Activated effector memory CD4-positive, alpha-beta T cell treated with Interleukin-2 at 50 U/mL for 16 hours (primary cell): ENCODE measurements around the gene SCN2B.

ENCODE experiments used
- DNase-seq: peaks from one replicate; pipeline ENCODE4 v3.0.0-alpha.2; 2020

The SCN2B gene, protein sequence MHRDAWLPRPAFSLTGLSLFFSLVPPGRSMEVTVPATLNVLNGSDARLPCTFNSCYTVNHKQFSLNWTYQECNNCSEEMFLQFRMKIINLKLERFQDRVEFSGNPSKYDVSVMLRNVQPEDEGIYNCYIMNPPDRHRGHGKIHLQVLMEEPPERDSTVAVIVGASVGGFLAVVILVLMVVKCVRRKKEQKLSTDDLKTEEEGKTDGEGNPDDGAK

DNA sequence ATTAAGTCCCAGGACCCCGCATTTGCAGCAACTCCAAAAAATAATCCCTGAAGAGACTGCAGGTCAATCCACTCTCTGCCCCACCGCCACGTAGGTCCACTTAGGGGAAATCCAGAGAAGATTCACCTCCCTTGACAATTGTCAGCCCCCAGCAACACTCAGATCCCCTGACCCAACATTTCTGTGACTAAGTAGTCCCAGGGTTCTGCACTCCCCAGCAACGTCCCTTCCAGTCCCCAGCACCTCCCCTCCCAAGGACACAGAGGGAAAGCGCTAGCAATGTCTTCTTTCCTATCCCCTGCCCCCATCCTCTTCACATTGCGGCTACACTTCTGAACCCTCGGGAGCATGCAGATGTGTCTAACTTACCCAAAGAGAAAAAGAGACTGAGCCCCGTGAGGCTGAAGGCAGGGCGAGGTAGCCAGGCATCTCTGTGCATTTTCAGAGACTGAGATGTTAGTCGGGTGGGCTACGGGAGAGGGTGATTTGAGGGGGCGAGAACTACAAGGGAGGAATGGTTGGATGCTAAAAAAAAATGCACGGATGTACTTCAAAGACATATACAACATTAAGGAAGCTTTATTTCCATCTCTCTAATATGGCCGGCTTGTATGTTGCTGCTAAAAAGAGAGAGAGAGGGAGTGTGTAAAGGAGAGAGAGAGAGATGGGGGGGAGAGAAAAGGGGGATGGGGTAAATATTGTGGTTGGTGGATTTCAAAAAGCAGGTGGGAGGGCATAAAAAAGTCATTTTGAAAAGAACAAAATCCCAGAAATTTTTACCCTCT, at the start of gene SCN2B:
Gene SCN2B (minus strand): TSS at position 647 of the 785 bp plus-strand sequence. CDS start 208 bp downstream, at position 439.
- no peak for DNase-seq

DNA sequence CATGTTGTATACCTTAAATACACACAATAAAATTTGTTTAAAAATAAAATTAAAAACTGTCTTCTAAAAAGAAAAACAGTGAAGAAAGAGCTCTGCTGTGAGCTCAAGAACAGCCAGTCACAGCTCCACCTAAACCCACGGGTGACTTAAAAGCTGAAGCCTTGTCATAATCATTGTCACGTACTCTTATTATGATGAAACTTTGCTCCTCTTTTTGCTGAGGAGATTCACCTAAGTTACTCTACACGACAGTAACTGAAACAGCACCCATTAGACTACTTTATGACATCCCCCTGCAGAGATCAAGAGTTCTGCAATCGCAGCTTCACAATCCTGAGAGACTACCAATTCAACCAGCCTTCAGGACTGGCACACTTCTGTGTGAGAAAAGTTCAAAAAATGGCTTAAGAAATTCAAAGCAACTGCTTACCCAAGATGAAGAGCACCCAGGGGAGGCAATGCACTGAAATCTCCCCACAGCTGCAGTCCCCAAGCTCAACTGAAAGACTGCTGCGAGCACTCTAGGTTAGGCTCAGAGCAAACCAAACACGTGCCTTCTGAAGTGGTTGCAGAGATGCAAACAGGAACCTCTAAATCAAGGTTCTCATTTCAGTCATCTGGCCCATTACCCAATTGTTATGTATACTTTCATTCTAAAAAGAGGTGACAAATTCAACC, 48.2 kb upstream of the SCN2B start, which contains the start of gene JAML:
Gene JAML (minus strand): TSS at position 501 of the 678 bp plus-strand sequence. CDS start 10,145 bp downstream, outside the sequence.
- peak; percentile 57 for DNase-seq

DNA sequence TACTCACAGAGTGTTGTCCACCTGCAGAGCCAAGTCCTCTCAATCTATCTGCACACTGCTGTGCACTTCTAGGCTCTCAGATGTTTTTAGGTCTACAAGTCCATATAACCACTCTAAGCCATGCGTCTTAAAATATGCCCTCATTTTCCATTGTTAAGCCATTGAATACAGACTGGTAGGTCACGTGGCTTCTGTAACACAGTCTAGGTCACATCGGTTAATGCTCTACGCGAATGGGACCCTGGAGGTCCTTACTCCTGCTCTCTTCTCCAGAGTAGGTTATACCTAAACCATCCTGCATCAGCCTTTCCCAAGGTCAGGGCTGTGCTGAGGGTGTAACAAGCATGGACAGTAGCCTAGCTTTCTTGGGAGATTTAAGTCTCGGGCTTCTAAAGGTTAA, 47.6 kb upstream of the SCN2B start:
- DNase-seq, result no peak

DNA sequence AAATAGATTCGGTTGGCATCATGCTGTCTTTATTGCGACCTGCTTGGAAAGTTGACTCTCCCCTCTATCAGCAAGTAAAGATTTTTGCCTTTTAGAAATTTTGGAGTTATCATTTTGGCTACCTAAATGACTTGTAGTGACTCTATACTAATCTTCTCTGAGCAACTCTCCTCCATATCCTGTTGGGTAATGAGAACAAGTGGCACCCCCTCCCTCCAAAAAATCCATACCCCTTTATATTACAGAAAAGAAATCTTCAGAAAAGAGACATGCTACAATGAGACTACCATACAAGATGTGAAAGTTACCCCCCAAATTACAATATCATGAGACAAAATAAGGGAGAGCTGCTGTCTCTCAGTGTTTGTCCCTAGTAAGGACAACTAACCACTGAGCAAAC, 47.1 kb upstream of the SCN2B start:
- DNase-seq, result no peak

DNA sequence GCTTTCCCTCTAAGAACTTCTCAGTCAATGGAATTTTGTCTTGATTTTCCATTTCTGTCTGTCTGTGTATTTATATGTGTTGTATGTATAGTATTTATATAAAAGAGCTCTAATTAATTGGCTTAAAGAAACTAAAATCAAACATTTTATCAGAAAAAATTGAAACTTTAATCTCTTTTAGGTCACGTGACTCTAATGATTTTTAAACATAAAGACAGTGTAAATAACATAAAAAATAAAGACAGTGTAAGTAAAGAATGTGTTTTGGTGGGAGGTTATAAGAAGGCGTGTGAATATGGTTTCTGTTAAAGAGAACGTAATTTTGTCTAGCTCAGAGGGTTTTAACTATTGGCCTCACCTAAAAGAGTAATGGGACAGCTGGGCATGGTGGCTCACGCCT, 46.0 kb upstream of the SCN2B start:
- DNase-seq, result no peak

DNA sequence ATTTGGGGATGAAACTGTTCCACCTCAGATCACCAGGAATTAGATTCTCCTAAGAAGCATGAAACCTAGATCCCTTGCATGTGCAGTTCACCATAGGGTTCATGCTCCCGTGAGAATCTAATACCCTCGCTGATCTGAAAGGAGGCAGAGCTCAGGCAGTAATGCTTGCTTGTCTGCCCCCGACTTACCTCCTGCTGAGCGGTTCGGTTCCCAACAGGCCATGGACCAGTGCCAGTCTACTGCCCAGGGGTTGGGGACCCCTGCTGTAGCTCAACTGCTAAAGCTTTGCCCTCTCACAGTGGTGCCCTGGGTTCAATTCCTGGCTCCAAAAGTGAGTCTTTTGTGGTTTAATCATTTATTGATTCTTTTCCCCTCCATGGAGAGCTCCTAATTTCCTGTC, 45.0 kb upstream of the SCN2B start:
- DNase-seq, result no peak

DNA sequence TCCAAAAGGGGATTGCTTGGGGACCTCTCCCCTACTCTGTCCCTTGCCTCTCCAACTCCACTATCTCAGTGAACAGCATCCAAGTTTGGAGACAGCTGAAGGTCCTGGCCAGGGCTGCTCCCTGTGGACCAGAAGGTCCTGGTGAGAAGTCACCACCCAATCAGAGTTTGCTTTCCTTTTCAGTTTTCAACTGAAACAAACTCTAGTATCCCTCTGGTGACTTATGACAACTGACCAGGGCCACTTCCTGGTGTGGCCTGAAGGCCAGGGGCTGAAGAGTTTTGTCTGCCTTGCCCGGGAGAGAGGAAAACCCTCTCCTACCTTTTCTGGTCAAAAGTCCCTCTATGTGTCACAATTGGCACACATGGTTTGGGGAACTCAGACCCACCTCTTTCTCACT, 43.3 kb upstream of the SCN2B start:
- DNase-seq, result no peak

DNA sequence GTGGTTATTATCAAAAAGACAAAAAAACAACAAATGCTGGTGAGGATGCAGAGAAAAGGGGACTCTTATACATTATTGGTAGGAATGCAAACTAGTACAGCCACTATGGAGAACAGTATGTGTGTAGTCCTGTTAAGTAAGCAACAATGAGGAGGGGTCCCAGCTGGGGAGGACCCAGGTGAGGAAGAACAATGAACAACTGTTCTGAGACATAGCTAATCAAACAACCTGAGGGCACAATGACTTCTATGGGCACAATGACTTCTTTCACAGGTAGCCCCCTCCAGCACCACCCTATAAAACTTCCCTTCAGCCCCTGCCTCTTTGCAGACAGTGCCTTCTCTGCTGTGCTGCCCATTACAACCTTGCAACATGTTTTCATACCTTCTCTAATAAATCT, 42.8 kb upstream of the SCN2B start:
- no peak for DNase-seq

DNA sequence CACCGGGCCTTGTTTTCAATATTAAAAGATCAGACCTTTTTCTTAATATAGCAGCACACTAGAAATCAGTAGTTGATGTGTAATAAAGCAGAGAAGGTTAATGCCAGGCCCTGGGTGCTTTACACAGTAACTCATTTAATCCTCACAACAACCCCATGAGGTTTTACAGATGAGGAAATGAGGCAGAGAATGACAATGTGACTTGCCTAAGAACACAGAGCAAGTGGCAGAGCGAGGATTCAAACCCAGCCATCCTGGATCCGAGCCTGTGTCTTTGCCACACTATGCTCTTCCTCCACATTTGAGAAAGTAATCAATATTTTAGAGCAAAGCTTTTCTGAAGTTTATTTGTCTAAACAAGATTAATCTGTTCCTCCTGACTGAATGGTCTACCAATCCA, 41.1 kb upstream of the SCN2B start:
- no peak for DNase-seq

DNA sequence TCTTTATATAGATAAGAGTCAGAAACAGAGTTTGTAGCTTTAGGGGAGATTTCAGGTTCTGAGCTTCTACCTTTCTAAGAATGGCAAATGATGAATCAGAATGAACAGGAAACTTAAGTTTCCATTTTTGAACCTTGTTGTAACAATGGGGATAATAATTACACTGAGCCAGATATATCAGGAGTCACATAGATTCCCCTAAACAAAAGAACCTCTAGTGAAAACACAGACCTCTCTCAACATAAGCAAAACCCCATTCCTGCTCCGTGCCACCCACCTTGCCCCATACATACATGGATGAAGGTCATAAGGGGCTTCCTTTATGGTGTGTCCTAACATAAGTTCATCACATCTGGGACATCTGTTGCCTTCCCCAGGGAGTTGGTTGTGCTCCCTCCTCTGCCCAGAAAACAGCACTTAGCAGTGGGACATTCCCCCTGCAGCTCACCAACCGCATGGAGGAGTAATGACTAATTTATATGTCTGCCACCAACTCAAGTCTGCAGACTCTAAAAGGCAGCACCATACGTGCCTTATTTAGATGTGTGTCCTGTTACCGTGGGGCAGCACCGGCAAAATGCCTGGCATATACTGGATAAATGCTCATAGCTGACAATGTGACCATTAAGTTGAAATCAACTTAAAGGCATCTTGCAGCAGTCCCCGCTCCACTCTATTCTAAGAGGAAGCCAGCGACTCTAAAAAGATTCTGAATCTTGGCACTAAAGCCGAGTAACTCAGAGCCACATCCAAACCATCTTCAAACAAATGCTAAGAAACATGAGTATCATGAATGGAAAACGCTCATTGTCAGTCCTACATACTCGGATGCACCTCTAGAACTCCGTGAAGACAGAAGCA, 40.4 kb upstream of the SCN2B start:
- DNase-seq, result no peak

DNA sequence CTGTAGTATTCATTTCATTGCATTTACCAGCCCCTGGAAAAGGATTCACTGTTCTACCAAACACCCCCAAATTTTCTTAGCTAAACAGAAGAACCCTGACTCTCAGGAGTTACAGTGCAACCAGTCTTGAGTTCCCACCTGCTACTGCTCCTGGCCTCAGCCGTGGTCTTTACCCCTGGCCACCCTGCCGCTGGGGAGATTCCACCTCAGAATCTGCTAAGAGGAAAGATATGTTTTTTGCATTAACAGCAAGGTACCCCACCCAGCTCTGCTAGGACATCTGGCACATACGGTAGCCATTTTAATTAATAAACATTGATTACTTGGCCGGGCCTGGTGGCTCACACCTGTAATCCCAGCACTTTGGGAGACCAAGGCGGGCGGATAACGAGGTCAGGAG, 39.3 kb upstream of the SCN2B start:
- no peak for DNase-seq

DNA sequence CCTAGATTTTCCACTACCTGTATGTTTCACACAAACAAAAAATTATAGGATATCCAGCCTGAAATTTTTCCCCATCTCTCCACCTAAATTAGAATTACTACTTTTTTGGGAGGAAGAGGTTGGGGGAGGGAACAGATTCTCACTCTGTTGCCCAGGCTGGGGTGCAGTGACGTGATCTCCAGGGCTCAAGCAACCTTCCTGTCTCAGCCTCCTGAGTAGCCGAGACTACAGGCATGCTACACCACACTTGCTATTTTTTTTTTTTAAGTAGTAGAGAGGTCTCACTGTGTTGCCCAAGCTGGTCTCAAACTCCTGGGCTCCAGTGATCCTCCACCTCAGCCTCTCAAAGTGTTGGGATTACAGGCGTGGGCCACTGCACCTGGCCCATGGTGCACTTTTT, 38.8 kb upstream of the SCN2B start:
- no peak for DNase-seq

DNA sequence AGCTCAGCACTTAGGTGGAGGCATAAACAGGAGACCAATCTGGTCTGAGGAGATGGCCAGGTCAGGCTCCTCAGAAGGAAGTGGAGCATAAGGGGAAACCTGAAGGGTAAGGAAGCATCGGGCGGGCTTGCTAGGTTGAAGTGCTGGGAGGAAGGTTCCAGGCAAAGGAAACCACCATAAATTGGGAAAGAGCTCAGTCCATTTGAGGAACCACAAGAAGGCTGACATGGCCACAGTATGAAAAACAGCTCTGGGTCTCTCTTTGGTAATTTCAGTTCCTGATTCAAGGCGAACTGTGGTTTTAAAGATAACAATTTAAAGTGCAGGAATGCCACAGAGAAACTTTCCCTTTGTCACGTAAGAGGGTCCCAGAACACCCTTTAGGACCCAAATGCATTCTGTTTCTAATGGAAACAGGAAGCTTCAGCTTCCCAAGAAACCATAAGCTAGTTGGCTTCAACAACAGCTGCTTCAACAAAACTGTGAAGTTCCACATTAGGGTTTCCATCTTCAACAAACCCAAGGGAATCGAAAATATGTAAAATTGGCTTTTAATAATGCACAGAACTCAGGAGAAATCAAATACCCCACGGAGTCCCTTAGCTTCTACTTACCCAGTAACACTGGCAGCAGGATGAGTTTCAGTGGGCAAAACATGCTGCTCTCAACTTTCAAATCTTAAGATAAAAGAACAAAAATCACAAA, 37.9 kb upstream of the SCN2B start:
- no peak for DNase-seq

DNA sequence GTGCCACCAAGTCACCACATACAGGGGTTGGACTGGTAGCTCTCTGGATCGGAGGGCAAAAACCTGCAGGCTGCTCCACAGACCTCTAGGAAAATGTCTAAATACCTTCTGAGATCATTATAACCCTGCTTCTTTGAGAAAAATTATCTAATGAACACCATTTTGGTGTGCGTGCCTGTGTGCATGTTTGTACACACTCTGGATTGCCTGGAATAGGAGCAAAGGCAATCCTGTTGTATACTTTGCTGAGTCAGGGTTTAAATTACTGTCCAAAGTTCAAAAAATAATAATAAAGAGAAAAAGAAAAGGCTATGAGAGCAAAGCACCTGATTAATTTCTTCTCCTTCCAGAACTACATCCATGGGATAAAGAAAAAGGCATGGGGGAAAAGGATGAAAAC, 37.3 kb upstream of the SCN2B start:
- no peak for DNase-seq

DNA sequence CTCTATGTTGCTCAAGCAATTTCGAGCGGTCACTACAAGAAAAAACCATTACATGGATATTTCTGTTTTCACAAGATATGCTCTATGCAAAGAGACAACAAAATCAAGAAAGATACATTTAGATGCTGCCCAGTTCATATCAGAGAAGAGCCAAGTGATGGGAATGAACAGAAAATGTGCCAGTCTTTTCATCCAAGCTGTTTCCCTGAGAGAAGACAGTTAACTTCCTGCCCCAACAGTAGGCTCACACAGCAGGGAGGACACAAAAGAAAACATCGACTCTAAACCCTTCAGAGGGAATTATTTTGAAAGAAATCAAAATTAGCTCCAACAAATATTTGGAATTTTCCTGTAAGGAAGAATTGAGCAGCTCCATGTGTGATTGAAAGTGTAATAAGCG, 36.8 kb upstream of the SCN2B start:
- DNase-seq, result no peak

DNA sequence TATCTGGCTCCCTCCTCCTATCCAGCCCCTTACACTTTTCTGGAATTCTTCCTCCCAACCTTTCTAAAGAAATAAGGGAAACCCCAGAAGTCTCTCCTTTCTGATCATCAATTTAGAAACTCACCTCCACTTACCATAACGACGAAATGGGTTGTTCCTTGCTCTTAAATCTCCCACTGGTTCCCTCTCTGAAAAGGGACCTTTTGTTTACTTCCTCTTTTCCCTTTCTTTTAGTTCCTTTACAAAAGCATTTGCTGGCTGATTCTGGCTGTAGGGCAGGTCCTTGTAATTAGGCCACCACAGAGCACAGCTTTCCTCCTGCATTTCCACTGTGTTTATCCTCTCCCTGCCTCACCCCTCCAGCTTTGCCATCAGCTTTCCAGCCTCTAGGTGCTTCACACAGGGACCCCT, 36.3 kb upstream of the SCN2B start:
- DNase-seq, result no peak

DNA sequence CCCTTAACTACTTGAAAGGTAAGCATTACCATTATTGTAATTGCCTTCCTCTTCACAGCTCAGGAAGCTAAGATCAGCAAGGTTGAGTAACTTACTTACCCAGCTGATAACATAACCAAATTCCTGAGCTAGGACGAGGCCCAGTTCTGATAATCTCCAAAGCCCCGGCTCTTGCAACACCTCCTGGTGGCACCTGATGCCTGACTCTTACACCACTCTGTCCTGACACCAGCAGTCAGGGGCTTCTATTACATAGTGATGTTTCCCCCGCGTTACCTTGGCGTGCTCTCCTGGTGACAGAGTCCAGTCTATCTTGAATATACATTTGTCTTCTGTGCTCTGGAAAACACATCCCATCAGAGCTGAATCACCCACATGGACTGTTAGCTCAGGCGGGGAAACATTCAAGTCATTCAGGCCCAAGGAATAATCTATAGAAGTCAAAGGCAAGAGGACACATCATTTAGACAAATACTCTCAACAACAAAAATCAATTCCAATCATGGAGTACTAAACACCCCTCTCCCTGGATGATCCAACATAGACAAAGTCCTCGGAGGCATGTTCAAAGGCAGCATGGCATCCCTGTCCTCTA, 35.8 kb upstream of the SCN2B start:
- no peak for DNase-seq

DNA sequence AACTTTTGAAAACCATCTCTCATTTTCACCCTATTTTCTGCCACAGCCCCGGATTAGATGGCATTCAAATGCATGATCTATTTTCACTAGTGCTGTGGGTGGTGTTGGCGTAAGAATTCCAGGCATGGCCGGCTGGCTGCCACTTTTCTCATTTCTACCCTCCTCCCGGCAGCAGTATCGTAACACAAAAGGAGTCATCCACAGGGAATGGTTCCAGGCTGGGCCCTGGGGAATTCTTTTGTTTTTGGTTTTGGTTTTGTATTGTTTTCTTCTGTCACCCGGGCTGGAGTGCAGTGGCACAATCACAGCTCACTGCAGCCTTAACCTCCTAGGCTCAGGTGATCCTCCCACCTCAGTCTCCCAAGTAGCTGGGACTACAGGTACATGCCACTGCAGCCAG, 34.6 kb upstream of the SCN2B start:
- no peak for DNase-seq

DNA sequence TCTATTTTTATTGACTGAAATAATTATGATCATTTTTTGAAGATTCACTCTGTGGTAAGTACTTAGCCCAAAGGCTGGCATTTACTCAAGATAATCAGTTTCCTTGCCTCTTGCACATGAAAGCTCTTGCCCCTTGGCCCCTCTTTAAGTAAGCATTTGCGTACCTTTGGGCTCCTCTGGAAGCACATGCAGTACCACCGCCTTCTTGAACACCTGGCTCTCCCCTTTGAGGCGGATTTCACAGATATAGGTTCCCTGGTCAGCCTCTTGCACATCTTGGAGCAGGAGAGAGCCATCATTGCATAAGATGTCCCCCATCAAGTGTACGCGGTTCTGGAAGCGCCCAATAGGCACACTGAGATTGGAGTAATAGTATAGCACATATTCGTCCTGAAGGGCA, 33.9 kb upstream of the SCN2B start:
- DNase-seq, result no peak

DNA sequence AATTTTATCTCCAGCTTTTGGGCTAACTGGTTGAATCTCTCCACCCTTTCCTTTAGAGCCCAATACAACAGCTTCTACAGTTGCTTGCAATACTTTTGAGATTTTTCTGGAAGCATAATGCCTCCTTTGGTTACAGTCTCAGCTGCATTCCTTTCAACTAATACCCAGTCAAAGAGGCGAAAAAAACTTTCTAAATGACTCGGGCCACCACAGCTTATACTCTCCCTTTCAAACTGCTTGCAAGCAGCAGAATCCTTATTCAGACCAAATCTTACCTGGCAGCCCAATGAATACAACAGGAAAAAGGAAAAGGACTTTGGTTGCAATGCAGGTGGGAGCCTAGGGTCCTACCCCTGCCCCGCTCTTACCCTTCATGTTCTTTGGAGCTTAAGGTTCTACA, 32.6 kb upstream of the SCN2B start:
- no peak for DNase-seq

DNA sequence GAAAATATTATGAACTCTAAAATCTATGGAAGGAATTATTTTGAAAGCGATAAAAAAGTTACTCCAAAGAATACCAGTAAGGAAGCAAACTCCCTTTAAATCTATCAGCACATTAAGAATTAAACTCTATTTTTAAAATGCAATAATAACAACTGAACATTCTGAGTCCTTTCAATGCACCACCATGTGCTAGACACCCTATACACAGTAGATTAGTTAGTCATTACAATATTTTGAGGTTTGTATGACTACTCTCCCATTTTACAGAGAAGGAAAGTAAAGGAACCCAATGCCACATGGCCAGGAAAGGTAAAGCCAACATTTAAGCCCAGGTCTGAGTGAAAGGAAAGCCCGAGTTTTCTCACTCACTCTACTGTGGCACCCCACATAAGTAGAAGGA, 30.6 kb upstream of the SCN2B start:
- DNase-seq, result no peak
